Astrocyte (in vitro differentiated cells and primary cell): ENCODE data around the gene ABHD2.

Experiments
- EZH2 ChIP-seq: IDR thresholded peaks from 2 replicates; pipeline ENCODE4 v1.6.1; 2012; ENCODE audit warnings: mild to moderate bottlenecking, low read length, inconsistent platforms; ENCODE audit not compliant: insufficient read depth
- TF ChIP-seq, protein P1 (sequence below): IDR thresholded peaks from 2 replicates; pipeline ENCODE4 v1.5.1; 2011; ENCODE audit warnings: low read depth, mild to moderate bottlenecking, inconsistent platforms, low read length, moderate library complexity; ENCODE audit not compliant: insufficient read depth

DNA sequence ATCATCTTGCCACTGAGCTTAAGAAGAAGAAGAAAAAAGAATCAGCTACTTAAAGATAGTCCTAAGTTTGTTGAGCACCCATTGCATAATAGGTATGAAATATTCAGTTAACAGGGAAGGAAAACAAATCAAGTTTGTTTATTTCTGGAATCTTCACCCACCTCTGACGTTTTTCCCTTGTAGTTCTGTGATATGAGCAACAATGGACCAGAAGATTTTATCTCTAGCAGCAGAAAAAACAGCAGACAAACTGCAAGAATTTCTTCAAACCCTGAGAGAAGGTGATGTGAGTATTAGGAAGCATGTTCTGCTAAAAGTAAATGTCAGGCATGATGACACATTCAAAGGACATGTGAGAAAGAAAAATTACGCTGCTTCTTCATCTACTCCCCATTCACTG is 159.2 kb downstream of the ABHD2 start:
- TF ChIP-seq, protein P1, sequence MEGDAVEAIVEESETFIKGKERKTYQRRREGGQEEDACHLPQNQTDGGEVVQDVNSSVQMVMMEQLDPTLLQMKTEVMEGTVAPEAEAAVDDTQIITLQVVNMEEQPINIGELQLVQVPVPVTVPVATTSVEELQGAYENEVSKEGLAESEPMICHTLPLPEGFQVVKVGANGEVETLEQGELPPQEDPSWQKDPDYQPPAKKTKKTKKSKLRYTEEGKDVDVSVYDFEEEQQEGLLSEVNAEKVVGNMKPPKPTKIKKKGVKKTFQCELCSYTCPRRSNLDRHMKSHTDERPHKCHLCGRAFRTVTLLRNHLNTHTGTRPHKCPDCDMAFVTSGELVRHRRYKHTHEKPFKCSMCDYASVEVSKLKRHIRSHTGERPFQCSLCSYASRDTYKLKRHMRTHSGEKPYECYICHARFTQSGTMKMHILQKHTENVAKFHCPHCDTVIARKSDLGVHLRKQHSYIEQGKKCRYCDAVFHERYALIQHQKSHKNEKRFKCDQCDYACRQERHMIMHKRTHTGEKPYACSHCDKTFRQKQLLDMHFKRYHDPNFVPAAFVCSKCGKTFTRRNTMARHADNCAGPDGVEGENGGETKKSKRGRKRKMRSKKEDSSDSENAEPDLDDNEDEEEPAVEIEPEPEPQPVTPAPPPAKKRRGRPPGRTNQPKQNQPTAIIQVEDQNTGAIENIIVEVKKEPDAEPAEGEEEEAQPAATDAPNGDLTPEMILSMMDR = no peak
- no peak for TF ChIP-seq EZH2
